Measurements from ENCODE around the gene EVI5L. TPM values are rescaled to one million over a fixed set of nuclear protein-coding genes. Genes with fewer than 3 reads are reported as not detected.

The EVI5L gene
- total RNA-seq, 1 donor from 2014 or later: 15.9 TPM

DNA sequence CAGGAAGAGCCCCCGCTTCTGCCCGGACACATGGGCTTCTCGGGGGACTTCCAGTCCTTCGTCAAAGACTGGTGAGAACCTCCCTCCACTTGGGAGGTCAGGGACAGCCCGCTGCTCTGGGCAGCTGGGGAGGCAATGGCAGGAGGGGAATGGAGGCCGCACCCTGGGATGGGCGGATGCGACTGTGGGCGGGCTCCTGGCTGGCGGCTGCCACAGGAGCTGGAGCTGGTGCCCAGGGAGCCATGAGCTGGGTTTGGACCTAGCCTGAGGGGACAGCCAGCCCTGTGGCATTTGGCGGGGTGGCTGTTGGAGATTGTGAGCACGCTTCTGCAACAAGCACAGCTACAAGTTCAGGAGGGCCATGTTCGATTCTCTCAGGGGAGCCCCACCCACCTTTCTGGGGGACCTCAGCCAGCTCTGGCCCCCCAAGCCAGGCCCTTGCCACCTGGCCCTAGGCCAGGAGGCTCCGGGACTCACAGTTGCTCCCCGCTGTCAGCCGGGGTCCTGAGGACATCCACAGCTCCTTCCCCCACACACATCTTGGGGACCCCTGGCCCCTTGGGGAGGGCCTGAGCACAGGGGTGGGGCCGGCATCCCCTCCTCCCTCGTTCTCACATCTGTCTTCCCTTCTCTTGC lies 81.6 kb downstream of the EVI5L start:
- DNase-seq (ENCODE audit: low spot score): no peak

- DNase-seq (ENCODE audit: low spot score): no peak
Observed at GRCh38 chr19:7912144-7912696, 82.2 kb downstream of the EVI5L start.

- no peak for DNase-seq (ENCODE audit: low spot score)
Observed at GRCh38 chr19:7912697-7913564, 82.9 kb downstream of the EVI5L start.

GRCh38 chr19:7913652-7914051 lies 83.6 kb downstream of the EVI5L start:
- no peak for DNase-seq (ENCODE audit: low spot score)

- DNase-seq (ENCODE audit: low spot score): no peak
Observed at GRCh38 chr19:7914099-7914498, 84.1 kb downstream of the EVI5L start.

Other genes starting within 250 kb of the EVI5L start
- 29.3 TPM for gene CAMSAP3, start 234.4 kb upstream of the EVI5L start, total RNA-seq
- gene XAB2, start 200.7 kb upstream of the EVI5L start, total RNA-seq: 39.0 TPM
- 66.7 TPM for gene PET100, start 200.4 kb upstream of the EVI5L start, total RNA-seq
- 1.7 TPM for gene PCP2, start 196.5 kb upstream of the EVI5L start, total RNA-seq
- gene STXBP2, start 193.1 kb upstream of the EVI5L start, total RNA-seq: 122 TPM
- not detected for gene RETN, start 161.2 kb upstream of the EVI5L start, total RNA-seq
- not detected for gene MCEMP1, start 153.1 kb upstream of the EVI5L start, total RNA-seq
- gene TRAPPC5, start 149.4 kb upstream of the EVI5L start, total RNA-seq: 80.8 TPM
- not detected for gene FCER2, start 128.1 kb upstream of the EVI5L start, total RNA-seq
- 0.57 TPM for gene CLEC4G, start 98.1 kb upstream of the EVI5L start, total RNA-seq
- gene CD209, start 82.7 kb upstream of the EVI5L start, total RNA-seq: 3.3 TPM
- gene CLEC4M, start 67.0 kb upstream of the EVI5L start, total RNA-seq: not detected
- gene PRR36, start 44.2 kb downstream of the EVI5L start, total RNA-seq: 2.0 TPM
- 8.5 TPM for gene LRRC8E, start 58.3 kb downstream of the EVI5L start, total RNA-seq
- gene MAP2K7, start 73.7 kb downstream of the EVI5L start, total RNA-seq: 35.1 TPM
- gene TGFBR3L, start 84.6 kb downstream of the EVI5L start, total RNA-seq: 2.2 TPM
- gene SNAPC2, start 90.1 kb downstream of the EVI5L start, total RNA-seq: 21.0 TPM
- 2.2 TPM for gene CTXN1, start 95.9 kb downstream of the EVI5L start, total RNA-seq
- 78.3 TPM for gene TIMM44, start 113.4 kb downstream of the EVI5L start, total RNA-seq
- gene ELAVL1, start 175.4 kb downstream of the EVI5L start, total RNA-seq: 77.9 TPM
- not detected for gene CCL25, start 222.5 kb downstream of the EVI5L start, total RNA-seq

Data from ureter (tissue), 1 donor.